Common myeloid progenitor, CD34-positive (primary cell): Measurements from ENCODE around the gene WDR59.
A peak's percentile ranks its signal among the peaks of the same experiment; 100 is the strongest.

Experiments
- CTCF ChIA-PET: fragments of 350-600 bp; sonication (Branson Sonifier 250); formaldehyde crosslinking; loops from one replicate; lab custom pipeline; 2021; ENCODE audit warnings: antibody characterized with exemption; lab: Charles Lee
- POLR2A ChIA-PET: fragments of 350-600 bp; sonication (Branson Sonifier 250); formaldehyde crosslinking; loops from one replicate; lab custom pipeline; 2021; ENCODE audit warnings: antibody characterized with exemption; lab: Charles Lee
- DNase-seq, 3 donors: peaks; one replicate each; pipeline versions ENCODE4 v3.0.0 to v3.0.0-alpha.2; 2013
- H3K27ac ChIP-seq, 2 experiments: 1 replicate in 1 of 2; 2 replicates in 1 of 2; pipeline ENCODE4 v1.7.0; 2013; ENCODE audit warnings: inconsistent platforms in 2 of 2, low read length in 2 of 2, mild to moderate bottlenecking in 2 of 2, low read depth in 1 of 2, moderate library complexity in 1 of 2; ENCODE audit not compliant: severe bottlenecking in 2 of 2, insufficient read depth in 1 of 2, poor library complexity in 1 of 2
- H3K27me3 ChIP-seq, 5 experiments: replicated peaks in 2 of 5; 1 replicate in 3 of 5; 2 replicates in 2 of 5; pipeline versions ENCODE4 v1.6.1 to v1.7.0; 2013; ENCODE audit warnings: low read length in 4 of 5, mild to moderate bottlenecking in 2 of 5, moderate library complexity in 2 of 5, inconsistent platforms in 1 of 5; ENCODE audit not compliant: insufficient read depth in 5 of 5, control insufficient read depth in 4 of 5
- H3K36me3 ChIP-seq, 4 experiments: 1 replicate in 2 of 4; 2 replicates in 2 of 4; pipeline versions ENCODE4 v1.6.1 to v1.7.0; 2013; ENCODE audit warnings: low read length in 3 of 4, control low read depth in 1 of 4, mild to moderate bottlenecking in 1 of 4; ENCODE audit not compliant: control insufficient read depth in 4 of 4, insufficient read depth in 4 of 4
- H3K4me1 ChIP-seq, 4 experiments: 1 replicate in 3 of 4; 2 replicates in 1 of 4; pipeline versions ENCODE4 v1.6.1 to v1.7.1; 2013; ENCODE audit warnings: low read length in 3 of 4, mild to moderate bottlenecking in 3 of 4, control low read depth in 1 of 4, inconsistent platforms in 1 of 4, moderate library complexity in 1 of 4; ENCODE audit not compliant: control insufficient read depth in 4 of 4, insufficient read depth in 4 of 4; ENCODE audit errors: control extremely low read depth in 1 of 4
- H3K4me3 ChIP-seq, 7 experiments: 1 replicate in 4 of 7; 2 replicates in 3 of 7; pipeline versions ENCODE4 v1.5.1 to v1.7.0; 2013; ENCODE audit warnings: mild to moderate bottlenecking in 7 of 7, low read length in 6 of 7, moderate library complexity in 6 of 7, inconsistent platforms in 2 of 7, low read depth in 2 of 7, control low read depth in 1 of 7; ENCODE audit not compliant: insufficient read depth in 4 of 7, control insufficient read depth in 1 of 7; ENCODE audit errors: extremely low read depth in 1 of 7
- H3K9me3 ChIP-seq, 5 experiments: 1 replicate in 4 of 5; 2 replicates in 1 of 5; pipeline versions ENCODE4 v1.6.1 to v1.7.1; 2013; ENCODE audit warnings: low read length in 4 of 5, mild to moderate bottlenecking in 2 of 5, inconsistent platforms in 1 of 5, low read depth in 1 of 5, moderate library complexity in 1 of 5; ENCODE audit not compliant: control insufficient read depth in 4 of 5, insufficient read depth in 2 of 5; ENCODE audit errors: control extremely low read depth in 1 of 5
- WGBS: methylation state at CpG from one replicate; pipeline ENCODE4 v1.1.5; 2013; ENCODE audit not compliant: insufficient coverage; 5-methylcytosine and 5-hydroxymethylcytosine counted together

The WDR59 gene

GRCh38 chr16:74836111-74836671, 148.7 kb downstream of the WDR59 start:
- no peak overlapping the region for H3K27ac ChIP-seq
- no peaks in the 10 kb centered on the region for H3K9me3 ChIP-seq
- CTCF ChIA-PET: interaction anchor here (0.7 to 1.6 kb wide), 2 partner anchors 26 to 111 kb away, joined by 4 to 5 read pairs; no protein-coding TSS in a partner anchor
- POLR2A ChIA-PET: no interaction called here
- H3K36me3 ChIP-seq: no peaks in the 10 kb centered on the region
- no peaks in the 10 kb centered on the region for H3K4me1 ChIP-seq
- WGBS: 87% methylated on average over 3 of the region's 8 CpGs
- no peak for DNase-seq
- H3K4me3 ChIP-seq: no peak overlapping the region
- no peaks in the 10 kb centered on the region for H3K27me3 ChIP-seq

DNA sequence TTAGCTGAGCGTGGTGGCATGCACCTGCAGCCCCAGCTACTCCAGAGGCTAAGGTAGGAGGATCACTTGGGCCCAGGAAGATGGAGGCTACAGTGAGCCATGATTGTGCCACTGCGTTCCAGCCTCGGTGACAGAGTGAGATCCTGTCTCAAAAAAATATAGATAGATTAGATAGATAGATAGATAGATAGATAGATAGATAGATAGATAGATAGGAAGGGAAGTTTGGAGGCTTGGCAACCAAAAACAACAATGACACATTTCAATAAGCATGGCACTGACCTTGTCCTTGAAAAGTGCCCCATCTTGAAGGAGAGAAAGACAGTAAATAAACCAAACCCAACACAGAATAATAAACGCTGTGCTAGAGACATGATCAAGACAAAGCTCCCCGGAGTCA, 152.7 kb downstream of the WDR59 start:
- DNase-seq: no peak
- Histone ChIP-seq H3K4me1 (peaks cover 0 to 2% (median 0%) of the 10 kb centered on the region in 4 experiments), H3K27ac (no peak overlapping the region), H3K4me3 (no peak overlapping the region), H3K36me3 (no peaks in the 10 kb centered on the region), H3K9me3 (peaks cover 0 to 13% (median 4%) of the 10 kb centered on the region in 5 experiments), H3K27me3 (no peaks in the 10 kb centered on the region)
- ChIA-PET CTCF (interaction anchor here (1.0 to 1.7 kb wide), 4 partner anchors 18 to 31 kb away, joined by 3 to 6 read pairs (median 4); no protein-coding TSS in a partner anchor), POLR2A (no interaction called here)
- WGBS: 100% methylated on average over 2 of the region's 5 CpGs

DNA sequence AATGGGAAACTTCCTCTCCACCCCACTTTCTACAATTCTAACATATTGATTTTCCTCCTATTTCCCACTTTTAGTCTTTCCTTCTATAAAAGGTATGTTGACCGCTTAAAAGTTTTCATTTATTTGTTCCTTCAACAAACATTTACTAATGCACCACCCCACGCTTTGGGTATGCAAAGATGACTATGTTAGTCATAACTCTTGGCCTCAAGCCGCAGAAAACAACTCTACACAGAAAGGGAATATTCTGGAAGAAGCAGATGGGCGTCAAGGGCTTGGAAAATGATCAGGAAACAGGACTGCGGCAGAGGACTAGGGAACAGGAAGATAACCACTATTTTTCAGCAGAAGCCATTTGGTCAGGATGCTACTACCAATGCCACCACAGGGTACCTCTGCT, 153.5 kb downstream of the WDR59 start:
- Histone ChIP-seq H3K4me3 (no peak overlapping the region), H3K36me3 (no peaks in the 10 kb centered on the region), H3K27me3 (no peaks in the 10 kb centered on the region), H3K9me3 (peaks cover 0 to 13% (median 4%) of the 10 kb centered on the region in 5 experiments), H3K27ac (no peak overlapping the region), H3K4me1 (peaks cover 3 to 10% (median 4%) of the 10 kb centered on the region in 4 experiments)
- DNase-seq: no peak
- CTCF ChIA-PET: interaction anchor here (0.7 to 2.1 kb wide), 4 partner anchors 19 to 171 kb away, joined by 3 to 7 read pairs (median 4); no protein-coding TSS in a partner anchor
- 90% methylated on average over 4 of the region's 5 CpGs for WGBS
- POLR2A ChIA-PET: no interaction called here

DNA sequence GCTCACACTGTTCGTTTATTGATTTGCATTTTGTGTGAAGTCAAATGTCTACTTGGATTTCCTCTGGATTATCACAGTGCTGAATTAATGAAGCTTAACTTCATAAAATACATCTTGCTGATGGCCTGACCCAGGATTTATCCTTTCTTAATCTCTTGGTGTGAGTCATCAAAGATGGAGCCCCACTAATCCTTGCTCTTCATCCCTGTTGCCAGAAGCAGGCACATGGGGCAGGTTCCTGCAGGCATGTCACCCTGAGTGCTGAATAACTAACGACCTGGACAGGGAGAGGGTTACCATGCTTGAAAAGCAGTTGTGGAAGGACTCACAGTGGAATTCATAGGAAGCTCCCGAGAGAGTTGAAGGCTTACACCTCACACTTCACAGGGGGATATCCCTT, 154.3 kb downstream of the WDR59 start:
- no peak for DNase-seq
- Histone ChIP-seq H3K9me3 (peaks cover 0 to 13% (median 4%) of the 10 kb centered on the region in 5 experiments), H3K4me3 (no peak overlapping the region), H3K36me3 (no peaks in the 10 kb centered on the region), H3K27ac (no peak overlapping the region), H3K27me3 (no peaks in the 10 kb centered on the region), H3K4me1 (peaks cover 3 to 18% (median 12%) of the 10 kb centered on the region in 4 experiments)
- CTCF ChIA-PET: interaction anchor here (0.7 to 2.1 kb wide), 2 partner anchors 32 to 170 kb away, joined by 3 to 7 read pairs; no protein-coding TSS in a partner anchor
- POLR2A ChIA-PET: no interaction called here
- WGBS: 100% methylated on average over 1 of the region's 3 CpGs

- no peak for DNase-seq
- POLR2A ChIA-PET: no interaction called here
- CTCF ChIA-PET: interaction anchor here (2.1 kb wide), 1 partner anchor 33 kb away, joined by 7 read pairs; no protein-coding TSS in a partner anchor
- H3K36me3 ChIP-seq: no peaks in the 10 kb centered on the region
- WGBS: 100% methylated on average over 4 of the region's 5 CpGs
- H3K4me3 ChIP-seq: no peak overlapping the region
- peaks cover 0 to 13% (median 4%) of the 10 kb centered on the region in 5 experiments for H3K9me3 ChIP-seq
- H3K27me3 ChIP-seq: no peaks in the 10 kb centered on the region
- H3K27ac ChIP-seq: no peak overlapping the region
- peaks cover 3 to 18% (median 12%) of the 10 kb centered on the region in 4 experiments for H3K4me1 ChIP-seq
These were observed 155.3 kb downstream of the WDR59 start for GRCh38 chr16:74829637-74830036.

- no peaks in the 10 kb centered on the region for H3K36me3 ChIP-seq
- DNase-seq: peak in 1 of 3 donors; percentile 46
- WGBS: 59% methylated on average over 2 of the region's 5 CpGs
- ChIA-PET CTCF (no interaction called here), POLR2A (interaction anchor here (0.6 kb wide), 1 partner anchor 14 kb away, joined by 3 read pairs; no protein-coding TSS in a partner anchor)
- peak overlapping the region in 1 of 7 experiments; percentile 28 for H3K4me3 ChIP-seq
- peaks cover 3 to 18% (median 12%) of the 10 kb centered on the region in 4 experiments for H3K4me1 ChIP-seq
- peaks cover 0 to 13% (median 7%) of the 10 kb centered on the region in 5 experiments for H3K9me3 ChIP-seq
- H3K27me3 ChIP-seq: no peaks in the 10 kb centered on the region
- no peak overlapping the region for H3K27ac ChIP-seq
These were observed 159.0 kb downstream of the WDR59 start for GRCh38 chr16:74825941-74826340.

GRCh38 chr16:74825016-74825415, 159.9 kb downstream of the WDR59 start:
- Histone ChIP-seq H3K4me3 (no peak overlapping the region), H3K27me3 (no peaks in the 10 kb centered on the region), H3K9me3 (peaks cover 0 to 14% (median 7%) of the 10 kb centered on the region in 5 experiments), H3K36me3 (no peaks in the 10 kb centered on the region), H3K27ac (no peak overlapping the region), H3K4me1 (peaks cover 3 to 18% (median 12%) of the 10 kb centered on the region in 4 experiments)
- no peak for DNase-seq
- ChIA-PET CTCF (interaction anchor here (0.9 to 1.1 kb wide), 2 partner anchors 13 to 14 kb away, joined by 3 read pairs; no protein-coding TSS in a partner anchor), POLR2A (no interaction called here)
- WGBS: no CpG with 5 or more reads among the region's 3 CpGs
